Measurements from ENCODE around the gene AIPL1.

DNA sequence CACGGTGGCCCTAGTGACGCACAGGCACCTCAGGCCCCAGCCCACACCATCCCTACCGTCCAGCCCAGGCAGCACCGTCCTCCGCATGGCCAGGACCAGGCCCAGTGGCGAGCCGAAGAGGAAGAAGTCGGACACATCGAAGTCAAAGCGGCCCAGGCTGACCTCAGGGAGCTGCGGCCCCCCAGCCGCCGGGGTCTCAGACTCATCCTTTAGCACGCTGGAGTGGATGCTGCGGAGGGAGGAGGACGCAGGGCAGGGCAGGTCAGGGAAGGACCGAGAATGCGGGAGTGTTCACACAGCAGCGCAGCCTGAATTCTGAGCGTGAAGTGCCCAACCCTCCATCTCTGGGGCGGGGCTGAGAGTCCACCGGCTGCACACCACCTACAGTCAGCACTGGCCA lies 39.5 kb upstream of the AIPL1 start:
- TF ChIP-seq, protein P1, sequence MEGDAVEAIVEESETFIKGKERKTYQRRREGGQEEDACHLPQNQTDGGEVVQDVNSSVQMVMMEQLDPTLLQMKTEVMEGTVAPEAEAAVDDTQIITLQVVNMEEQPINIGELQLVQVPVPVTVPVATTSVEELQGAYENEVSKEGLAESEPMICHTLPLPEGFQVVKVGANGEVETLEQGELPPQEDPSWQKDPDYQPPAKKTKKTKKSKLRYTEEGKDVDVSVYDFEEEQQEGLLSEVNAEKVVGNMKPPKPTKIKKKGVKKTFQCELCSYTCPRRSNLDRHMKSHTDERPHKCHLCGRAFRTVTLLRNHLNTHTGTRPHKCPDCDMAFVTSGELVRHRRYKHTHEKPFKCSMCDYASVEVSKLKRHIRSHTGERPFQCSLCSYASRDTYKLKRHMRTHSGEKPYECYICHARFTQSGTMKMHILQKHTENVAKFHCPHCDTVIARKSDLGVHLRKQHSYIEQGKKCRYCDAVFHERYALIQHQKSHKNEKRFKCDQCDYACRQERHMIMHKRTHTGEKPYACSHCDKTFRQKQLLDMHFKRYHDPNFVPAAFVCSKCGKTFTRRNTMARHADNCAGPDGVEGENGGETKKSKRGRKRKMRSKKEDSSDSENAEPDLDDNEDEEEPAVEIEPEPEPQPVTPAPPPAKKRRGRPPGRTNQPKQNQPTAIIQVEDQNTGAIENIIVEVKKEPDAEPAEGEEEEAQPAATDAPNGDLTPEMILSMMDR (IDR thresholded peaks at IDR 0.05 in 4 of 5, conservative IDR thresholded peaks at IDR 0.05 in 1 of 5) = no peak
- no peak for TF ChIP-seq POLR2A (IDR thresholded peaks at IDR 0.05)
